Motor neuron (in vitro differentiated cells): ENCODE data around the gene PGAM5. TPM values are rescaled to one million over a fixed set of nuclear protein-coding genes. Genes with fewer than 3 reads are reported as not detected.

Experiments used
- ATAC-seq, 8 experiments: fragments of 200-7000 bp; cut with Tn5 transposase; replicated peaks in 6 of 8; 2 replicates each; pipeline ENCODE4 v1.8.0; 2021; ENCODE audit warnings: mild to moderate bottlenecking in 8 of 8, moderate library complexity in 8 of 8
- H3K27ac ChIP-seq, 2 donors: fragments of 250-450 bp; sonication (Bioruptor Pico); 2 replicates each; pipeline ENCODE4 v1.9.0; 2021; ENCODE audit warnings: antibody characterized with exemption in 2 of 2, mild to moderate bottlenecking in 2 of 2, moderate library complexity in 1 of 2
- H3K4me1 ChIP-seq, 2 donors: fragments of 250-450 bp; sonication (Bioruptor Pico); replicated peaks in 1 of 2; 2 replicates each; pipeline ENCODE4 v1.6.1; 2021; ENCODE audit warnings: antibody characterized with exemption in 2 of 2, mild to moderate bottlenecking in 2 of 2, moderate library complexity in 1 of 2
- H3K4me3 ChIP-seq, 5 donors: fragments of 250-450 bp; sonication (Bioruptor Pico); 2 replicates each; pipeline ENCODE4 v1.9.0; 2021; ENCODE audit warnings: antibody characterized with exemption in 5 of 5, mild to moderate bottlenecking in 5 of 5, moderate library complexity in 4 of 5
- WGBS, 10 experiments: fragments of 450-650 bp; shearing (Covaris generic); methylation state at CpG; one replicate each; pipeline ENCODE4 v1.0.0; 2022; 5-methylcytosine and 5-hydroxymethylcytosine counted together
- in situ Hi-C, 9 experiments: fragments of 400-800 bp; cut with MboI; loops; one replicate each; pipeline ENCODE4 v1.15.0; 2021; ENCODE audit warnings: low sequenced_read_pairs in 9 of 9, low pct_unique_long_range_greater_than_20kb in 2 of 9; ENCODE audit not compliant: unreplicated experiment in 9 of 9
- total RNA-seq, 8 experiments: library from RNA; unstranded; fragments of 300-600 nt; gene quantifications; 2 replicates each; pipeline versions ENCODE4 v1.2.3 to v1.2.4, GENCODE V29; 2022

The PGAM5 gene
- total RNA-seq, 8 experiments from 2014 or later = 19.8 to 50.5 (median 25.5) TPM

DNA sequence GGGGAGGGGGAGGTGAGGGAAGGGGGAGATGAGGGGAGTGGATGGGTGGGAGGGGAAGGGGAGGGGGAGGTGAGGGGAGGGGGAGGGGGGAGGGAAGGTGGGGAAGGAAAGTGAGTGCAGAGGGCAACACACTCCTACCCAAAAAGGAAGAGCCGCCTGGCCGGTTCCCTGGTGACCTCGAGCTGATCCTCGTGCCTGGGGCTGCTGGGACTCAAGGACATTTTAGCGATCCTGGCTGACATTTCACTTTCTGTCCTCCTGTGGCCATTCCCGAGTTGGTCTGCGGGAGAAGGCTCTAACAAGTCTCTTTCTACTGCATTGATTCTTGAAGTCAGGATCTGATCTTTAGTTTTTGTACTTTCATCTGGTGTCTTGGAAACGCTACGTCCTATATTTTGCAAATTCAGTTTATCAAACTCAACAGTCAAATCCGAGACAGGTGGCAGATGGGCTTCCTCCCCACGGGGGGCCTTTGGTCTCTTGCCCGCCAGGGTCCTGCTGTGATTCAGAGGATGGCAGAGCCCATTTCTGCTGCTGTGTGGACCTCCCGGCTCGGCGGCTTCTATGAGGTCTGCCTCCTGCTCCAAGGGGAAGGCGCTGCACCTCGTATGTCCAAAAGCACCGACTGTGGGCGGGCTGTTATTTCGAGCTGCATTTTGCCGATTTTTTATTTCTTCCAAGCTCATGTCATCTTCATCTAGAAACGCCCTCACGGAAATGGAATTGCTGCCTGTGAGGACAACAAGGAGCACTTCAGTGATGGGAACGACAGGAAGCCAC is 19.1 kb downstream of the PGAM5 start:
- no peak for ATAC-seq
- no peak overlapping the region for H3K27ac ChIP-seq

DNA sequence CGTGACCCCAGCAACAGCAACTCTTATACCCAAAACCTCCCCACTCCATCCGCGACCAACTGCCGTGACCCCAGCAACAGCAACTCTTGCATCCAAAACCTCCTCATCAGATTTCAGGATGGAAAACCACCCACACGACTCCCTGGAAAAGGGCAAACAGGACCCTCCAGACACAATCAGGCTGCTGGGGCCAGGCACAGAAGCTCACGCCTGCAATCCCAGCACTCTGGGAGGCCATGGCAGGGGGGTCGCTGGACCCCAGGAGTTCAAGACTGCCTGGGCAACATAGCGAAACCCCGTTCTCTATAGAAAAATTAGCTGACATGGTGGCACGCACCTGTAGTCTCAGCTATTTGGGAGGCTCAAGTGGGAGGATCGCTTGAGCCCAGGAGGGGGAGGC is 19.7 kb downstream of the PGAM5 start:
- no peak overlapping the region for H3K27ac ChIP-seq
- WGBS, 10 experiments = 60 to 100% (median 80%) methylated on average over 1 of the region's 11 CpGs; no CpG with 5 or more reads in 7 of the 10 experiments
- no peak for ATAC-seq

More for the DNA sequence above, 19.1 kb downstream of the PGAM5 start:
- WGBS, 10 experiments = 73 to 100% (median 91%) methylated on average over 1 to 18 of the region's 24 CpGs; no CpG with 5 or more reads in 1 of the 10 experiments
- Histone ChIP-seq H3K4me1 (no peaks in the 10 kb centered on the region), H3K4me3 (no peak overlapping the region)
- in situ Hi-C loops = no loop called here

GRCh38 chr12:132731574-132731973 is 20.9 kb downstream of the PGAM5 start:
- in situ Hi-C loops = no loop called here
- no peak for ATAC-seq
- H3K27ac ChIP-seq = no peak overlapping the region
- H3K4me1 ChIP-seq = no peaks in the 10 kb centered on the region
- WGBS, 10 experiments = 81 to 100% (median 95%) methylated on average over 1 to 14 of the region's 17 CpGs; no CpG with 5 or more reads in 2 of the 10 experiments
- H3K4me3 ChIP-seq = no peak overlapping the region

More for the DNA sequence above, 19.7 kb downstream of the PGAM5 start:
- no peak overlapping the region for H3K4me3 ChIP-seq
- H3K4me1 ChIP-seq = no peaks in the 10 kb centered on the region
- in situ Hi-C loops = no loop called here

DNA sequence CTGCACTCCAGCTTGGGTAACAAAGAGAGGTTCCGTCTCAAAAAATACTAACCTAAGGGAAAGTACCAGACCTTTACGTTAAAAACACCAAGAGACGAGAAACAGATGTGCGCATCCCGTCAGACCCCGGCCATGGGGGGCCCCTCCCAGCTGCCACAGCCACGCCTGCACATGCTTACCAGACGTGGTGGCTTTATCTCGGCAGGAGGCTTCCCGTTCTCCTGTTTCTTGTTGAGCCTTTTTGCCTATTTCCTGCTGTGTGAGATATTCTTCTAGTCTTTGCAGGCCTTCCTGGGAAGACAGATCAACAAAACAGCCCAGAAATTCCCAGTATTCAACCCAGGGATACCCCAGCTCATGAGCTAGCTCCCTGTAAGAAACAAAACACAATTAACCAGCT is 23.6 kb downstream of the PGAM5 start:
- H3K4me1 ChIP-seq = no peaks in the 10 kb centered on the region
- peak in 2 of 8 experiments; percentile 33 to 82 for ATAC-seq
- H3K4me3 ChIP-seq = no peak overlapping the region
- in situ Hi-C loops = no loop called here
- WGBS, 10 experiments = 0 to 90% (median 78%) methylated on average over 1 to 6 of the region's 10 CpGs; no CpG with 5 or more reads in 3 of the 10 experiments
- no peak overlapping the region for H3K27ac ChIP-seq

- no peak for ATAC-seq
- WGBS, 10 experiments = 95 to 100% (median 100%) methylated on average over 1 to 7 of the region's 20 CpGs; no CpG with 5 or more reads in 3 of the 10 experiments
- in situ Hi-C loops = no loop called here
- H3K27ac ChIP-seq = no peak overlapping the region
- no peaks in the 10 kb centered on the region for H3K4me1 ChIP-seq
- H3K4me3 ChIP-seq = no peak overlapping the region
Observed at GRCh38 chr12:132735496-132735895, 24.9 kb downstream of the PGAM5 start.

GRCh38 chr12:132736378-132736777 is 25.7 kb downstream of the PGAM5 start:
- 83 to 97% (median 94%) methylated on average over 1 to 9 of the region's 12 CpGs; no CpG with 5 or more reads in 6 of the 10 experiments for WGBS, 10 experiments
- Histone ChIP-seq H3K27ac (no peak overlapping the region), H3K4me3 (no peak overlapping the region), H3K4me1 (no peaks in the 10 kb centered on the region)
- in situ Hi-C loops = no loop called here
- ATAC-seq = no peak

GRCh38 chr12:132736913-132737312 is 26.3 kb downstream of the PGAM5 start:
- Histone ChIP-seq H3K4me1 (no peaks in the 10 kb centered on the region), H3K27ac (no peak overlapping the region), H3K4me3 (no peak overlapping the region)
- whole genome bisulfite sequencing, 10 experiments = 89 to 100% (median 100%) methylated on average over 1 to 4 of the region's 15 CpGs; no CpG with 5 or more reads in 5 of the 10 experiments
- in situ Hi-C loops = no loop called here
- ATAC-seq = peak in 1 of 8 experiments; percentile 13

GRCh38 chr12:132739600-132740312 is 29.1 kb downstream of the PGAM5 start:
- Histone ChIP-seq H3K4me3 (no peak overlapping the region), H3K4me1 (no peaks in the 10 kb centered on the region), H3K27ac (no peak overlapping the region)
- in situ Hi-C loops = no loop called here
- ATAC-seq = no peak
- WGBS, 10 experiments = 77 to 100% (median 98%) methylated on average over 1 to 12 of the region's 19 CpGs; no CpG with 5 or more reads in 1 of the 10 experiments

- WGBS, 10 experiments = 83 to 100% (median 91%) methylated on average over 2 to 6 of the region's 6 CpGs; no CpG with 5 or more reads in 2 of the 10 experiments
- in situ Hi-C loops = no loop called here
- H3K27ac ChIP-seq = no peak overlapping the region
- H3K4me1 ChIP-seq = no peaks in the 10 kb centered on the region
- ATAC-seq = no peak
- no peak overlapping the region for H3K4me3 ChIP-seq
Observed at GRCh38 chr12:132740313-132740646, 29.6 kb downstream of the PGAM5 start.

- in situ Hi-C loops = no loop called here
- no peak overlapping the region for H3K27ac ChIP-seq
- ATAC-seq = no peak
- 60 to 100% (median 81%) methylated on average over 2 to 3 of the region's 11 CpGs; no CpG with 5 or more reads in 7 of the 10 experiments for WGBS, 10 experiments
- no peak overlapping the region for H3K4me3 ChIP-seq
- no peaks in the 10 kb centered on the region for H3K4me1 ChIP-seq
Observed at GRCh38 chr12:132740652-132741051, 30.0 kb downstream of the PGAM5 start.

- Histone ChIP-seq H3K4me1 (no peaks in the 10 kb centered on the region), H3K27ac (no peak overlapping the region), H3K4me3 (no peak overlapping the region)
- no peak for ATAC-seq
- in situ Hi-C loops = no loop called here
- WGBS, 10 experiments = 80 to 100% (median 89%) methylated on average over 1 to 8 of the region's 8 CpGs
Observed at GRCh38 chr12:132741620-132742019, 31.0 kb downstream of the PGAM5 start.

DNA sequence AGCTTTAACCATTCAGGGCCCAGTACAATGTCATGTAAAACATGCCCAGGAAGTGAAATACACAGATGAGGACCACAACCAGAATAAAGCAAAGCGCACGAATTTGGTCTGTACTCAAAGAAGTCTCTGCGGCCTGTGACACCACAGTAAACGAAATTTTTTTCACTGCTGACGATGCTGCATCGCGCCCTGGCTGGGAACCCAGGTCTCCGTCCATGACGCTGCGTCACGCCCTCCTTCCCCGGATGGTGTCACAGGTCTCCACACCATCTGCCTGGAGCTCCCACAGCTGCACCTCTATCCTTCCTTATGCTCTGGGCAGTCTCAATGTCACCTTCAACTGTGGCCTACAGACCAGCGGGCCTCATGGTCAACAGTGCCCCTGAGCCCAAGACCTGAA is 33.2 kb downstream of the PGAM5 start:
- in situ Hi-C loops = no loop called here
- no peak overlapping the region for H3K4me3 ChIP-seq
- no peak for ATAC-seq
- H3K4me1 ChIP-seq = no peaks in the 10 kb centered on the region
- WGBS, 10 experiments = 60 to 100% (median 96%) methylated on average over 1 to 10 of the region's 13 CpGs; no CpG with 5 or more reads in 4 of the 10 experiments
- no peak overlapping the region for H3K27ac ChIP-seq

DNA sequence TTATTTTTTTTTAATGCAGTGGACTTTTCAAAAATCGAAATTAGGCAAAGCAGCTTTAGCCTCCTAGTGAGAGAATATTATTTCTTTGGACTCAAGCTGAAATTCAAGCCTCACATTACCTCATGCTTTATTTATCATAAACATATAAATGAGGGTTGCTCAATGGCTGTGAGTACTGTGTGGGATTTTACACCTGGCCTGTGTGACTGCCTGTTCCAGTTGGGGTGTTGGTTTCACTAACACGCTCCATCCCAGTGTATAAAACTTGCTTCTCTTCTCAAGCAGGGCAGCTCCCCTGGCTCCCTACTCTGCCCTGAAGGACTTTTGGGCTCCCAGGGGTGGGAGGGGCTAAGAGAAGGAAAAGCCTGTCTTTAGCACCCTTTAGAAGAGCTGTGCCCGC is 36.0 kb downstream of the PGAM5 start:
- Histone ChIP-seq H3K4me1 (no peaks in the 10 kb centered on the region), H3K4me3 (no peak overlapping the region), H3K27ac (no peak overlapping the region)
- peak in 2 of 8 experiments; percentile 38 to 60 for ATAC-seq
- in situ Hi-C loops = no loop called here
- 25 to 100% (median 95%) methylated on average over 1 to 2 of the region's 3 CpGs; no CpG with 5 or more reads in 3 of the 10 experiments for WGBS, 10 experiments
